ELF-1 (cell line): ENCODE measurements around the gene GXYLT1.
"Not testable (repeated sequence)": the region's sequence is repeated elsewhere in the genome, so short reads cannot be mapped to it uniquely, and the experiment has no call there.

Source experiments
- DNase-seq: peaks from one replicate; pipeline ENCODE4 v3.0.0-alpha.2; 2016; ENCODE audit warnings: low read depth, low spot score

Gene GXYLT1

DNA sequence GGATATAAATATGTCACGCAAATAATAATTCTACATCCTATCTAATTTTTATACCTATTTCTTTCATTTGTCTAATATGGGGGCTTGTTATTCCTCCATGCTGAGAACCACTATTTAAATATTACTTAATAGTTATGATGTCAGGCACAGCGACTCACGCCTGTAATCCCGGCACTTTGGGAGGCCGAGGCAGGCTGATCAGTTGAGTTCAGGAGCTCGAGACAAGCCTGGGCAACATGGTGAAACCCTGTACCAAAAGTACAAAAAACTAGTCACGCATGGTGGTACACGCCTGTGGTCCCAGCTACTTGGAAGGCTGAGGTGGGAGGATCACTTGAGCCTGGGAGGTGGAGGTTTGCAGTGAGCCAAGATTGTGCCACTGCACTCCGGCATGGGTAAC is 45.2 kb downstream of the GXYLT1 start:
- no peak for DNase-seq

DNA sequence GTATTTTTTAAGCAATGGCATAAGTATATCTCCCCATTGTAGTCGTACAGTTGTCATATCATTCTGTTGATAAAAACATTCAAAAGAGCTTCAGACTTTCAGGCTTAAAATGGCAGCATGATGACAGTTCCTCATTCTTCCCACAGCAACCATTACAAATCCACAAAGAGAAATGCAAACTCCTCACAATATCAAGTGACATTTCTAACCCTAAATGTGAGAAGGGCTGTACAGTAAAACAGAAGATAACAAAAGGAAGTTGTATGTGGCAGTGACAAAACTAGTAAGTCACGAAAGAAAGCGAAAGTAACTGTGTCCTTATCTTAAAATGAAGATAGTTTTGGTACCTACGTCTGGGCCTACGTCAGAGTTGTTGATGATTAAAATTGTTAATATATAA is 46.7 kb downstream of the GXYLT1 start:
- DNase-seq, result no peak

DNA sequence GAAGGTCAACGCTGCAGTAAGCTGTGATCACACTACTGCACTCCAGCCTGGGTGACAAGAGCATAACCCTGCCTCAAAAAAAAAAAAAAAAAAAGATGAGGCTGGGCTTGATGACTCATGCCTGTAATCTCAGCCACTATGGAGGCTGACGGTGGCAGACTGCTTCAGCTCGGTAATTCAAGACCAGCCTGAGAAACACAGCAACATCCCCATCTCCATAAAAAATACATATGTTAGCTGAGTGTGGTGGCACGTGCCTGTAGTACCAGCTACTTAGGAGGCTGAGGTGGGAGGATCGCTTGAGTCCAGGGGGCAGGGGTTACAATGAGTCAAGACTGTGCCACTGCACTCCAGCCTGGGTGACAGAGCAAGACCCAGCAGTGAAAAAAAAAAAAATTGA is 50.4 kb downstream of the GXYLT1 start:
- peak; percentile 27 for DNase-seq

DNA sequence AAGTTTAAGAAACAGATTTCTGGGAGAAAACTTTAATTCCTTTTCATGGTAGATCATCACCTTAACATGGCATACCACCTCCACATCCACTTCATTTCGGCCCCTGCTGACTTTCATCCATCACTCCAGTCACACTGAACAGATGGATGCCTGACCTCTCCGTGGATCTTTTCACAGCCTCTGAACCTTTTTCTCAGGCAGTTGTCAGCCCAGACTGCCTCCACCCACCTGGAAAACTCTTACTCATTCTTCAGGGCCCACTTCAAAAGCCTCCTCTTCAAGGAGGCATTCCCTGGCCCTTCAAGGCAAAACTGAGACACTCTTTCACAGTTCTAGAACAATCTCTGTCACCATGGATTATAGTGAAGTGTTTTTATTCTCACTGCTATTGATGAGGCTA is 52.9 kb downstream of the GXYLT1 start:
- DNase-seq, result peak; percentile 11

DNA sequence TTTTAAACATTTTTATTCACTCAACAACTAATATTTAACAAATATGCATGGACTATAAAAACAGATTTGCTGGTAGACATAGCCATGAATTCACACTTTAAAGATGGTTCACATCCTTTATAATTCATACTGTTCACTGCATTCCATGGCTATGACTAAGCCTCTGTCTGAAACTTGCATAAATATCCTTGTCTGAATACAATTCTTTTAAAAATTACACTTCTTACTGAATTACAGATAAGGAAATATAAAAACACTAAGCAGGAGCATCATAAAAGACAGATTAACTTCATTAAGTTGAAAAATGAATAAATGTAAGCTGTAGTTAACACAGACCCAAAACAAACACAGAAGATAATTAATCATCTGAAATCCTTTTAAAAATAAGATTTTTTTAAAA is 53.8 kb downstream of the GXYLT1 start:
- no peak for DNase-seq

DNA sequence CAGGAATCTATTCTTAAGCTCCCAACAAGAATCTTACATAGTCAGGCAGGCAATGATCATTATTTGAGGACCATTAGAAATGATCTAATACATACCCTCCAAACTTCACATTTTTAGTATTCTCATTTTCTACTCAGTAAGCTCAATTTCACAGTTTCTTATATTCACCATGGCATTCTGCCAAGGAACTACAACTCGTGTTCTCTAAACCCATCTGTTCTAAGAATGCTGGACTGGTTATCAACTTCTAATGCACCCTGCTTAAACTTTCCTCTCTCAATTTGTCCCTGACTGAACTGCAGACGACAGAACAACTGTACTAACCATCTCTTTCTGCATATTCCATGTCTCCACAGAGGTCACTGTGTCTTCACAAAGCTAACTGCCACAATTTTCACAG is 58.6 kb downstream of the GXYLT1 start:
- no peak for DNase-seq

DNA sequence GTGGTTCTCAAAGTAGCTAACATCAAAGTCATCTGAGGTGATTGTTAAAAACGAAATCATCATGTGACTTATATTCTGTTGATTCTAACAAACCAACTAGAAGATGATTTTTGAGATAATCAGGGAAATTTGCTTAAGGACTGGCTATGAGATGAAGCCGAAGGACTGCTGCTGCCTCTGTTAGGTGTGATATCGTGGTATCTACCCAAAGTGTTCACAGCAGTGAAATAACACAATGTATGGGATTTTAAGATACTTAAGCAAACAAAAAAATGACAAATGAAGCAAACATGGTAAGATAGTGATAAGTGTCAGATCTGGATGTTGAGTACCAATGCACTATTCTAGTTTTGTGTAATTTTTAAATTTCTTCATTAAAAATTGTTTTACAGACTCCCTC is 59.1 kb downstream of the GXYLT1 start:
- no peak for DNase-seq

DNA sequence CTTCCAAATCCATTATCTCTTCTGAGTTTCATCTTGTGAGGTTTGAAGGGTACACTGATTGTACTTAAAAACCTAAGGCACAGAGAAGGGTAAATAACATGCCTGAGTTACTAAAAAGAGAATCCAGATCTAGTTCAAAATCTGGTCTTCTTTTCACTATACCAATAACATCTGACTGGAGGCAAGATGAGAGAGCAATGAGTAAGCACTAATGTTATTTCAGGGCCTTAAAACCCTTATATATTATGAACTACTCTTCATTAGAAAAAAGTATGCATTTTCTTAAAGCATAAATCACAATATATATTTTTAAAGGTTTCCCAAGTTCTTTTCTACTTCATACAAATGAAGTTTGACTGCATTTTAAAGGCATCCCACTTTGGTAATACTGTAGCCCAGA is 60.2 kb downstream of the GXYLT1 start:
- DNase-seq, result no peak

DNA sequence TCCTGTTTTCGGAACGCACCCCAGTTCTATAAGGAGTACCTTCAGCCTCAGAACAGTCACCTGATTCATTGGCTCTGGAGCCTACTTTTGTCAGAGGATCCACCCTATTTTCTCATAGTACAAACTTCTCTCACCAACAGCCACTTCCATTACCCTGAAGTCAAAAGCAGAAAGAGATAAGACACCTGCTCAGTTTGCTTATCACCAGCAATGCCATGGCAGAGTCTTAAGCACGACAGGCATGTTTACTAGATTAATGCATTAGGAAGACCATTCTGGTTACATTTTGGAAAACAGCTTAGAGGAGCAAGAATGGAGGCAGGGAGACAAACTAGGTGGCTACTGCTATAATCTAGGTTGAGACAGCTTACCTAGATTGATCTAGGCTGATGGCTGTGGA is 67.7 kb downstream of the GXYLT1 start:
- DNase-seq, result no peak

DNA sequence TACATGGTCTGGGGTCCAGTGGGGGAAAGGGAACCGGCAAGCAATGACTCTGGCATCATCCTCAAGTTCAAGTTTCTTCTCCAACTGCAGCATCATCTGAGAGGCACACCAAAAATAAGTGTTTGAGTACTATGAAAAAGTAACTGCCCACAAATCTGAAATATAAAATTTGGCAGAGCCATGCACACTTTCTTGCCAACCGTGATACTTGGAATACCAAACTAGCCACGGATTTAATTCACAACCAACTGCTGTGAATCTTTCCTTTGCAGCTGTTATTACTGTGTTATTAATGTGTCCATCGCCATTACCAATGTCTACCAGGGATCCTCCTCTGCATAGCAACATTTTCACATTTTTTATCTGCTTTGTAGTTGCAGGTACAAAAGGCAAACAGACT is 74.6 kb downstream of the GXYLT1 start:
- no peak for DNase-seq

DNA sequence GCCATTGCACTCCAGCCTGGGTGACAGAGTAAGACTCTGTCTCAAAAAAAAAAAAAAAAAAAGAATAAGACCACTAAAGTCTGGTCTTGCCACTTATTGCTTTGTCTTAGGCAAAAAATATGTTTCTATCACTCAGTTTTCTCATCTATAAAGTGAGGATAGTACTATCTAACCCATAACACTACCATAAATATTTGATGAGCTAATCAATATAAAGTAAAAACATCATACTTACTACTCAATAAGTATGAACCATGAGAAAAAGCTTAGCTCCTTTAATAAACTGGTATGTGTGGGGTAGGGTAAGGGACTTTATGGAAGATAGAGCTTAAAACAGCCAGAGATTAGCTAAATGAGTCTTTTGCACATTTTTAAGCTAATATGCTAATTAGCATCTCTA is 85.5 kb downstream of the GXYLT1 start:
- DNase-seq, result no peak

DNA sequence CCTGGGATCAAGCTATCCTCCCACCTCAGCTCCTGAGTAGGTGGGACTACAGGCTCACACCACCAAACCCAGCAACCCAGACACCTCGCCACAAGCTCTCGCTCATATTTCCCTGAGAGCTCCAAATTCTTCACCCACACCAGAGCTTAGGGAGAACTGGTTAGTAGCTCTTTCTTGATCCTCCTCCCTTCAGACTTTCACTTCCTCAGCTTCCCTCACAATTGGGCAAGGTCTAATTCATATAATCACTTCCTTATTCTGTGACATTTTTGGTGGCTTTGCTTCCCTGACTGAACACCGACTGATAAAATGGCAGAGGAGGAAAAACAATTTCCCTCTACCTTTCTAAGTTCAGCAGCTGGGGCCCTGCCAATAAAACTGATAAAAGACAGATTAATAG is 88.5 kb downstream of the GXYLT1 start:
- no peak for DNase-seq

DNA sequence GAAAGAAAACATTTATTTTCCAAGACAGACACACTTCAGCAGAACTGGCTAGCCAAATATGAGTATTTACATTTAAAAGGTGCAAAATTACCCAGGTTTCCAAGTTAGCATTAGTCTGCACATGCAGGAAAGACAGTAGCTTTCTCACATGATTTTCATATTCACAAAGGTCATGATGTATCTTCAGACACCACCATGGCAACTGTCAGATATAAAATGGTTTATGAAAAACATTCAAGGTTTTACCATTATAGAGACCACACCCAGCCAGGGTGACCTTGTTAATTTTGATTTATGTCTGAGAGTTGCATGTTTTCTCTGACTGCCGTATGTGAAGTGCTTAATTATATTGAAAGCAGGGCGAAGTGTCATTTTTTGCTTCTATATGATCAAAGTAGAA is 91.2 kb downstream of the GXYLT1 start:
- DNase-seq, result no peak

DNA sequence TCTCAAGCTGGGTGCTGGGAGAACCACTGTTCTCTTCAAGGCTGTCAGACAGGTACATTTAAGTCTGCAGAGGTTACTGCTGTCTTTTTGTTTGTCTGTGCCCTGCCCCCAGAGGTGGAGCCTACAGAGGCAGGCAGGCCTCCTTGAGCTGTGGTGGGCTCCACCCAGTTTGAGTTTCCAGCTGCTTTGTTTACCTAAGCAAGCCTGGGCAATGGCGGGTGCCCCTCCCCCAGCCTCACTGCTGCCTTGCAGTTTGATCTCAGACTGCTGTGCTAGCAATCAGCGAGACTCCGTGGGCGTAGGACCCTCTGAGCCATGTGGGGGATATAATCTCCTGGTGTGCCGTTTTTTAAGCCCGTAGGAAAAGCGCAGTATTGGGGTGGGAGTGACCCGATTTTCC is 95.7 kb downstream of the GXYLT1 start:
- DNase-seq, result not testable (repeated sequence)

DNA sequence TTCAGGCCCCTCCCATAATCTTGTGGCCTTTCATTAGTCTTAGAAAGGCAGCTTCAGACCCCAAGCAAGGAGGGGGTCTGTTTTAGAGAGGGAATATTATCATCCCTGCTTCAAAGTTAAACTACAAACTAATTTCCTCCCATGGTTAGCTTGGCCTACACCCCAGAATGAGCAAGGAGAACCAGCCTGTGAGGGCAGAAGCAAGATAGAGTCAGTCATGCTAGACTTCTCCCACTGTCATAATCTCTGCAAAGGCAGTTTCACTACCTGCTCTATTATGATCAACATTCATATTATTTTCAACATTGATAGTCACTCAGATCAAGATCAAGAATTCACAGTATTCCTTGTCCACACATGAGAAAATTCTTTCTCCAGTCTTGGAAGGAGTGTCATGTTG is 105.1 kb downstream of the GXYLT1 start:
- DNase-seq, result no peak

DNA sequence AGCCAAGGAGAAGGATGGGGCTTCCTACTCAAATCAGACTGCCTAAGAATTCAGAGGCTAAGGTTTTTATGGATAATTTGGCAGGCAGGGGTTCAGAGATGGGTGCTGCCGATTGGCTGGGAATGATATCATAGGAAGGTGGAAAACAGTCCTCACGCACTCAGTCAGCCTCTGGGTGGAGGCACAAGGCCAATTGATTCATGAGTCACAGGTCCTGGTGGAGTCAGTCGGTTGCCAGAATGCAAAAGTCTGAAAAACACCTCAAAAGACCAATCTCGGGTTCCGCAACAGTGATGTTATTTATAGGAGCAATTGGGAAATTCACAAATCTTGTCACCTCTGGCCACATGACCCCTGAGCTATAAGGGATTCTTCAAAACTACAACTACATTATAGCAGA is 105.5 kb downstream of the GXYLT1 start:
- DNase-seq, result no peak

DNA sequence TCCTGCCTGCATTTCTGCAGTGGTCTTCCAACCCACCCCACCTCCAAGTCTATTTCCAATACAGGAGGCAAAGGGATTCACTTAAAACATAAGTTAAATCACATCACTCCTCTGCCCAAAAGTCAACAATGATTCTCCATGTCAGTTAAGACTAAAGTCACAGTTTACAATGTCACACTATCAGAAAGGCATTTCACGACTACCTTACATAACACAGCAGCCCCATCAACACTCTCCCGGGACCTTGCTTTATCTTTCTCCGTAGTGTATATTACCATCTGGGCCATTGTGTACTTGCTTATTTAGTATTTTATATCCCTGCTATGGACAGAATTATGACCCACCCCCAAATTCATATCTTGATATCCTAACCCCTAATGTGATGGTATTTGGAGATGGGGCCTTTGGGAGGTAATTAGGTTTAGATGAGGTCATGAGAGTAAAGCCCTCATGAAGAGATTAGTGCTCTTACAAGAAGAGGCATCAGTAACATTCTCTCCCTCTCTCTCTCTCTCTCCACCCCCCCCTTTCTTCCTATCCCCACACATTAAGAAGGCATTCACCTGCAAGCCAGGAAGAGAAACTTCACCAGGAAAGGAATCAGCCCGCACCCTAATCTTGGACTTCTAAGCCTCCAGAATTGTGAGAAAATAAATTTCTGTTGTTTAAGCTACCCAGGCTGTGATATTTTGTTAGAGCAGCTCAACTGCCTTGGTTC is 112.7 kb downstream of the GXYLT1 start:
- no peak for DNase-seq
